ENCODE data around the gene GRM1.
"Not testable (repeated sequence)": the region's sequence is repeated elsewhere in the genome, so short reads cannot be mapped to it uniquely, and the experiment has no call there.

GRM1 gene

GRCh38 chr6:146211646-146212045 is 182.8 kb downstream of the GRM1 start:
- no peaks in the 10 kb centered on the region for H3K27me3 Mint-ChIP-seq
- H3K9me3 Mint-ChIP-seq = no peaks in the 10 kb centered on the region
- H3K4me3 Mint-ChIP-seq = no peak overlapping the region
- no peaks in the 10 kb centered on the region for H3K4me1 Mint-ChIP-seq
- H3K36me3 Mint-ChIP-seq (ENCODE audit: insufficient read depth) = no peaks in the 10 kb centered on the region
- no peak overlapping the region for H3K27ac Mint-ChIP-seq (ENCODE audit: low read depth)
- ATAC-seq (replicated peaks; ENCODE audit: extremely low read depth, poor library complexity, severe bottlenecking) (no peak), DNase-seq (ENCODE audit: low spot score in 2 of 2) (no peak)

- DNase-seq (ENCODE audit: low spot score in 2 of 2) (no peak), ATAC-seq (replicated peaks; ENCODE audit: extremely low read depth, poor library complexity, severe bottlenecking) (no peak)
- no peaks in the 10 kb centered on the region for H3K36me3 Mint-ChIP-seq (ENCODE audit: insufficient read depth)
- H3K27me3 Mint-ChIP-seq = no peaks in the 10 kb centered on the region
- no peaks in the 10 kb centered on the region for H3K4me1 Mint-ChIP-seq
- H3K9me3 Mint-ChIP-seq = no peaks in the 10 kb centered on the region
- H3K27ac Mint-ChIP-seq (ENCODE audit: low read depth) = no peak overlapping the region
- H3K4me3 Mint-ChIP-seq = no peak overlapping the region
These were observed 183.9 kb downstream of the GRM1 start for GRCh38 chr6:146212781-146213180.

DNA sequence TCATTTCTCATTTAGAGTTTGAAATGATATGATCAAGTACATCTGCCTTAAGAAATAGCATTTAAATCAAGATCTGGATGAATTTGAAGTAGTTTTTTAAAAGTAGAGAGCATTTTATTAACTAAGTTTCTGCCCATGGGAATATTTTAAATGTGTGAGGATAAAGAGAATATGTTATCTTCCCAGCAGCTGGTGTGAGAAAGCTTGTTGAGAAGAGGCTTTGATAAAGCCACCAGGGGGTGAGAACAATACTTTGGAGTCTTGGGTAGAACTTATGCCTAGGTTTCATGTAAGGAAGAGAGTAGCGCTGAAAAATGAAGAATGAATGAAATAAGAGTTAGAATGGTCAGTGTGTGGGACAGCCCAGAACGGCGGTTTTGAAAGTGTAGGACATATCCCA is 190.2 kb downstream of the GRM1 start:
- no peak for ATAC-seq (replicated peaks; ENCODE audit: extremely low read depth, poor library complexity, severe bottlenecking)
- H3K27me3 Mint-ChIP-seq = no peaks in the 10 kb centered on the region

GRCh38 chr6:146224449-146224848 is 195.6 kb downstream of the GRM1 start:
- H3K9me3 Mint-ChIP-seq = no peaks in the 10 kb centered on the region
- H3K27me3 Mint-ChIP-seq = no peaks in the 10 kb centered on the region
- DNase-seq (ENCODE audit: low spot score in 2 of 2) = no peak
- H3K4me1 Mint-ChIP-seq = no peaks in the 10 kb centered on the region
- no peaks in the 10 kb centered on the region for H3K36me3 Mint-ChIP-seq (ENCODE audit: insufficient read depth)
- ATAC-seq (replicated peaks; ENCODE audit: extremely low read depth, poor library complexity, severe bottlenecking) = no peak
- H3K4me3 Mint-ChIP-seq = no peak overlapping the region
- no peak overlapping the region for H3K27ac Mint-ChIP-seq (ENCODE audit: low read depth)

More for the DNA sequence above, 190.2 kb downstream of the GRM1 start:
- no peak for DNase-seq (ENCODE audit: low spot score in 2 of 2)
- Mint-ChIP-seq H3K4me1 (no peaks in the 10 kb centered on the region), H3K36me3 (ENCODE audit: insufficient read depth) (no peaks in the 10 kb centered on the region), H3K9me3 (no peaks in the 10 kb centered on the region), H3K27ac (ENCODE audit: low read depth) (no peak overlapping the region), H3K4me3 (no peak overlapping the region)

DNA sequence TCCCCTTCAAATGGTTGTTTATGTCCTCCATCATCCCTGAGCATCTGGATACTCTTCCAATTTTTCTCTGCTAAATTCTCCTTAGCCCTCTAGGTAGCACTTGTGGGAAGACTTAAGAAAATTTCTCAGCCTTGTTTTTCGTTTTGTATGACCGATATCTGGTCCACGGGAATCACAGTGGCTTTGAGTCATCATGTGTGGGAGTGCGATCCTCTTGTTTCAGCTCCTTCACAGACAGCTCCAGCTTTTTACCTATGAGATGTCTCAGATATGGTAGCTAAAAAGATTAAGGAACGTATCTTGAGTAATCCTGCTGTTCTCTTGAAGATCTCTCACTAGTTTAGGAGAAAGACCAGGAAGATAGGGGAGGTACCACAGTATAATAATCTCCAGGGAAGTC is 196.1 kb downstream of the GRM1 start:
- Mint-ChIP-seq H3K27ac (ENCODE audit: low read depth) (no peak overlapping the region), H3K9me3 (no peaks in the 10 kb centered on the region), H3K4me1 (no peaks in the 10 kb centered on the region), H3K4me3 (no peak overlapping the region), H3K36me3 (ENCODE audit: insufficient read depth) (no peaks in the 10 kb centered on the region), H3K27me3 (no peaks in the 10 kb centered on the region)
- DNase-seq (ENCODE audit: low spot score in 2 of 2) (no peak), ATAC-seq (replicated peaks; ENCODE audit: extremely low read depth, poor library complexity, severe bottlenecking) (no peak)

DNA sequence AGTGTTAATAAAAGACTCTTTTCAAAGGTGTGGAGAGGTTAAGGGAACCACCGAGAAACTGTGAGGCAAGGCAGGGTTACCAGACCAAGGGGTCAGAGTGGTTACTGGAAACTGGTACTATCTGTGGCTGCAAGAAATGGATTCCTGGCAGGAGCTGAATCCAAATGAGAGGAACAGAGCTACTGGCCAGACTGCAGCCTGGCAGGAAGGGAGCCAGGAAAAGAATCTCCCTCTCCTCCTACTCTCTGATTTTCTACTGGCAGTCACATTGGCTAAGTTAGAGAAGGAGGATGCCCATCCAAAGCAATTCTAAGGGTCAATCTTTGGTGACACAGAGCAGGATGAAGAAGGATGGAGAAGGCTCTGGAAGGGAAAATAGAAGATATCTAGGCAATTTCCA is 211.5 kb downstream of the GRM1 start:
- H3K36me3 Mint-ChIP-seq (ENCODE audit: insufficient read depth) = no peaks in the 10 kb centered on the region
- H3K4me1 Mint-ChIP-seq = no peaks in the 10 kb centered on the region
- H3K27ac Mint-ChIP-seq (ENCODE audit: low read depth) = no peak overlapping the region
- ATAC-seq (replicated peaks; ENCODE audit: extremely low read depth, poor library complexity, severe bottlenecking) (no peak), DNase-seq (ENCODE audit: low spot score in 2 of 2) (no peak)
- peaks cover 5% of the 10 kb centered on the region for H3K9me3 Mint-ChIP-seq
- H3K27me3 Mint-ChIP-seq = no peaks in the 10 kb centered on the region
- H3K4me3 Mint-ChIP-seq = no peak overlapping the region

- H3K36me3 Mint-ChIP-seq (ENCODE audit: insufficient read depth) = no peaks in the 10 kb centered on the region
- DNase-seq (ENCODE audit: low spot score in 2 of 2) = no peak
- H3K27me3 Mint-ChIP-seq = no peaks in the 10 kb centered on the region
- no peak overlapping the region for H3K4me3 Mint-ChIP-seq
- H3K9me3 Mint-ChIP-seq = peaks cover 5% of the 10 kb centered on the region
- H3K27ac Mint-ChIP-seq (ENCODE audit: low read depth) = no peak overlapping the region
- no peaks in the 10 kb centered on the region for H3K4me1 Mint-ChIP-seq
- ATAC-seq (replicated peaks; ENCODE audit: extremely low read depth, poor library complexity, severe bottlenecking) = no peak
These were observed 211.9 kb downstream of the GRM1 start for GRCh38 chr6:146240807-146241206.

GRCh38 chr6:146243646-146244045 is 214.8 kb downstream of the GRM1 start:
- not testable (repeated sequence) for DNase-seq (ENCODE audit: low spot score in 2 of 2); H3K9me3 Mint-ChIP-seq; H3K4me3 Mint-ChIP-seq; ATAC-seq (replicated peaks; ENCODE audit: extremely low read depth, poor library complexity, severe bottlenecking); H3K4me1 Mint-ChIP-seq; H3K27ac Mint-ChIP-seq (ENCODE audit: low read depth); H3K27me3 Mint-ChIP-seq; H3K36me3 Mint-ChIP-seq (ENCODE audit: insufficient read depth)

DNA sequence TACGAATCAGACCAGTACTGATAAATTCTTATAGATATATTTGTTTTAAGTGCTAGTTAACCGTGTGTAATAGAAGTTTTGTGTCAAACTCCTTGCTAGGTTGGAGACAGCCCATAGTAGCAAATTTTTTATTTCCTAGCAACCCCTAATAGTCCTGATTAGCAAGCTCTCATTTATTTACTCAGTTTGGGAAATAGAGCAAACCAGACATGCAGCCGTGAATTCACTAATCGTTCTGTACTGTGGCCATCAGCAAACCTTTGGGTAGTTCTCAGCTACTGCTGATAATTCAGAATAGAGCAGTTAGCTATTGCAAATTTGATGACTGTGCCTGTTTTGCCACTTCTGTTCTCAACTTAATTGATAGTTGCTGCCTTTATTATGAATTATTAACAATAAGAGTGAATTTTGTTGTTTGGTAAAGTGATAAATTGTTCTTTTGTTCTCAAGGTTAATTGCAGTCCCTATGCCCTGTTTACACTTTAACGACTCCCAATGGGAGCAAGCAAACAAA is 215.8 kb downstream of the GRM1 start:
- no peak for DNase-seq (ENCODE audit: low spot score in 2 of 2)
- Mint-ChIP-seq H3K27ac (ENCODE audit: low read depth) (no peak overlapping the region), H3K36me3 (ENCODE audit: insufficient read depth) (no peaks in the 10 kb centered on the region), H3K4me1 (no peaks in the 10 kb centered on the region), H3K9me3 (peaks cover 5% of the 10 kb centered on the region), H3K4me3 (no peak overlapping the region), H3K27me3 (no peaks in the 10 kb centered on the region)
- no peak for ATAC-seq (replicated peaks; ENCODE audit: extremely low read depth, poor library complexity, severe bottlenecking)

GRCh38 chr6:146246028-146246427 is 217.2 kb downstream of the GRM1 start:
- DNase-seq (ENCODE audit: low spot score in 2 of 2) (no peak), ATAC-seq (replicated peaks; ENCODE audit: extremely low read depth, poor library complexity, severe bottlenecking) (no peak)
- Mint-ChIP-seq H3K9me3 (peaks cover 5% of the 10 kb centered on the region), H3K4me3 (no peak overlapping the region), H3K27me3 (no peaks in the 10 kb centered on the region), H3K36me3 (ENCODE audit: insufficient read depth) (no peaks in the 10 kb centered on the region), H3K4me1 (no peaks in the 10 kb centered on the region), H3K27ac (ENCODE audit: low read depth) (no peak overlapping the region)

DNA sequence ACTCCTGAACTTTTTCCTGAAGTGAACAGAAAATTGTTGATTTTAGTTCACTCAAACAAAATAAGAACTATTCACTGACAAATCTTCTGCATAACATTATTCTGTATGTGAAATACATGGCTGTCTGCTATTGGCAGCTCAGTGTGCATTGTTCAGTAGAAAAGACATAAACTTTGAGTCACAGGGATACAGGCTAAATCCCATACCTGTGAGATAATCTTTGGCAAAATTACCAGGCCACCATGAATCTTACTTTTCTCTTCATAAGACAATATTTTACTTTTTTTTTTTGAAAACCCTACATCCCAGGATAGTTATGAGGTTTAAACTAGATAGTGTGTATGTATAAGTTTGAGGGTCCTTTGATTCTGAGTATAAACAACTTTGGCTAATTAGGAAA is 224.8 kb downstream of the GRM1 start:
- no peak for ATAC-seq (replicated peaks; ENCODE audit: extremely low read depth, poor library complexity, severe bottlenecking)
- Mint-ChIP-seq H3K27ac (ENCODE audit: low read depth) (no peak overlapping the region), H3K27me3 (no peaks in the 10 kb centered on the region), H3K4me1 (no peaks in the 10 kb centered on the region), H3K4me3 (no peak overlapping the region), H3K9me3 (peaks cover 5% of the 10 kb centered on the region), H3K36me3 (ENCODE audit: insufficient read depth) (no peaks in the 10 kb centered on the region)
- no peak for DNase-seq (ENCODE audit: low spot score in 2 of 2)

DNA sequence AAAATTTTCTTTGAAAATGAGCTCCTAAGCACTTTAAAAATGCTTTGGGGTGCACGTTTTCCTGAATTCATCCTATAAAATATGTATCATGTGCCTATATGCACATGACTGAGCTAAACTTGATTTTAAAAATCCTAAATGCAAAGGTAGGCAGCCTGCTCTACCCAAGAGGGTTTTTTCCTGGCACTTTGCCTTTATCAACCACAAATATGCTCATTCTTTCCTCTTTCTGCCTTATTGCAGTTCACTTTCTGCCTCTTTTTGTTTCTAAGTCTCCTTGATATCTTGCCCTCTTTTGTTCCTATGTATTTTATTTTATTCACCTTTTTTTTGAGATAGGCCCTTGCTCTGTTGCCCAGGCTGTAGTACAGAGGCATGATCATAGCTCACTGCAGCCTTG is 229.3 kb downstream of the GRM1 start:
- ATAC-seq (replicated peaks; ENCODE audit: extremely low read depth, poor library complexity, severe bottlenecking) (no peak), DNase-seq (ENCODE audit: low spot score in 2 of 2) (no peak)
- H3K4me1 Mint-ChIP-seq = no peaks in the 10 kb centered on the region
- no peak overlapping the region for H3K4me3 Mint-ChIP-seq
- H3K27ac Mint-ChIP-seq (ENCODE audit: low read depth) = no peak overlapping the region
- no peaks in the 10 kb centered on the region for H3K27me3 Mint-ChIP-seq
- no peaks in the 10 kb centered on the region for H3K9me3 Mint-ChIP-seq
- H3K36me3 Mint-ChIP-seq (ENCODE audit: insufficient read depth) = no peaks in the 10 kb centered on the region

DNA sequence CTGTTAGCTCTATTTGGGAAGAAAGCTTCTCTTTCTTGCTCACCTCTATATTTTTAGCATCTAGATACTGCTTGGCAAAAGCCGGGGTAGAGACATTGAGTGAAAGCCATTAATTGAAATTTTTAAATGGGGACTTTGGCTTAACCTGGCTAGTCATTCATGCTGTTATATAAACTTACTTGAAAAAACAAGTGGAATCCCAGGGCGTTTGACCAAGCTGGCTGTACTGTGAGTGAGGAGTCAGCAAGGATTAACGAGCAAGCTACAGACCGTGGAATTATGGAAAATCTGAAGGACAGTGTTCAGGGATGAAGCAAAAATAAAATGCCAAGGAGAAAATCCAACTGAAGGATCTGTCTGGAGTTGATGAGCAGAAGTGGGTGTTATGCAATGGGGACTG is 232.0 kb downstream of the GRM1 start:
- ATAC-seq (replicated peaks; ENCODE audit: extremely low read depth, poor library complexity, severe bottlenecking) (no peak), DNase-seq (ENCODE audit: low spot score in 2 of 2) (no peak)
- H3K9me3 Mint-ChIP-seq = no peaks in the 10 kb centered on the region
- no peak overlapping the region for H3K27ac Mint-ChIP-seq (ENCODE audit: low read depth)
- no peak overlapping the region for H3K4me3 Mint-ChIP-seq
- H3K27me3 Mint-ChIP-seq = no peaks in the 10 kb centered on the region
- no peaks in the 10 kb centered on the region for H3K36me3 Mint-ChIP-seq (ENCODE audit: insufficient read depth)
- H3K4me1 Mint-ChIP-seq = no peaks in the 10 kb centered on the region

- no peak overlapping the region for H3K4me3 Mint-ChIP-seq
- no peak for ATAC-seq (replicated peaks; ENCODE audit: extremely low read depth, poor library complexity, severe bottlenecking)
- peaks cover 5% of the 10 kb centered on the region for H3K9me3 Mint-ChIP-seq
- H3K4me1 Mint-ChIP-seq = no peaks in the 10 kb centered on the region
- H3K36me3 Mint-ChIP-seq (ENCODE audit: insufficient read depth) = no peaks in the 10 kb centered on the region
- no peaks in the 10 kb centered on the region for H3K27me3 Mint-ChIP-seq
- DNase-seq (ENCODE audit: low spot score in 2 of 2) = no peak
- H3K27ac Mint-ChIP-seq (ENCODE audit: low read depth) = no peak overlapping the region
These were observed 236.2 kb downstream of the GRM1 start for GRCh38 chr6:146265056-146265455.
